GM18861 (cell line): Measurements from ENCODE around the gene KIF6.

Experiments
- ATAC-seq: cut with Tn5 transposase; IDR thresholded peaks from one replicate; pipeline ENCODE4 v1.9.1; 2021; ENCODE audit not compliant: unreplicated experiment

The KIF6 gene

GRCh38 chr6:39599973-39600372, 125.2 kb downstream of the KIF6 start:
- no peak for ATAC-seq

DNA sequence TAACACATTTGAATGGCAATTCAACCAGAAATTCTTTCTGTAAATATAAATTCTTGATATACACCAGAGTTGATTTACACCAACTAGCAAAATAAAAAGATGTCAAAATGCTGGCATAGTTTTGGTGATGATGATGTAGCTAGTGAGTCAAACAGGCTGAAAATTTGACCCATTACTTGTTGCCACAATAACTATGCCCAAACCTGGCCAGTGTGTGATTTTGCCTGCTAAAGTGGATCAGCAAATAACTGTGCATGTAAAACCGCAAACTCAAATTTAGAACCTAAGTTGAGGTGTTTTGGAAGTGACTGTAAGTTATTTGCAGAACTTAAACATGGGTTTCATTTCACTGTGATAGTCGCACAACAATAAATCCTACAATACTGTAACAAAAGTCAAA, 125.9 kb downstream of the KIF6 start:
- no peak for ATAC-seq

DNA sequence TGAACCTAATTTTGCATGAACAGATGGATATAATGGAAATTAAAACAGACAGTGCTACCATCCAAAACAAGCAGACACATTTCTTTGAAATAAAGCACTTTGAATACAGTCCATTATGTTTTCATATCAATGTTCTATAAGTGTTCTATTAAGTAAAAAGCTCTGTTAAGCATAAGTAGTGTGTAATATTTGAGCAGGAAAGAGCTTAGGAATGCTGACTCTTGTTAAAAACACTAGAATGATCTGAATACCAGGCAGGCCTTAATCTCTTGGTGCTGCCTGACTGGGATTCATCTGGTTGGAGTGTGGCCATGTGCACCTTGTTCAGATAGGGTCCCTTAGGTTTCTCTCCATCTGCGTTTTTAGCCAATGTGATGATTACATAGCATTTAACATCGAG, 130.9 kb downstream of the KIF6 start:
- ATAC-seq, result no peak

GRCh38 chr6:39593646-39594045, 131.6 kb downstream of the KIF6 start:
- no peak for ATAC-seq

- no peak for ATAC-seq
These were observed 134.3 kb downstream of the KIF6 start for GRCh38 chr6:39590871-39591393.

DNA sequence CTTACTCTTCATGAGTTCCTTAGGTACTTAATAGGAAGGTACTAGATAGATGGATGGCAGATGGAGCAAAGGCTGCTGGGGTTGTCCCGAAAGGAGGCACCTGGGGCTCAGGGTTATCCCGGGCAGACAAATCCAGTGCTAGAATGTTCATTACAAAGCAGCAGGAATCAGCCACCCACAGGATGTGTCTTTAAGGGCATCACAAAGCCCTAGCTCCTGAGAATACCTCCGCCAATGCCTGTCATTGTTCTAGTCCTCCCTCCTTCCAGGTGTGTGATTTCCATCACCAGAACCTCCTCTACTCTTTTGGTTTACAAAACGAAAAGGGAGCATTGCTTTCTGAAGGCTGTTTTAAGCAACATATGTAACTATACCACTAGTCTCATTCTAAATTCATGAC, 138.1 kb downstream of the KIF6 start:
- no peak for ATAC-seq

- ATAC-seq, result no peak
These were observed 139.6 kb downstream of the KIF6 start for GRCh38 chr6:39585641-39586040.

DNA sequence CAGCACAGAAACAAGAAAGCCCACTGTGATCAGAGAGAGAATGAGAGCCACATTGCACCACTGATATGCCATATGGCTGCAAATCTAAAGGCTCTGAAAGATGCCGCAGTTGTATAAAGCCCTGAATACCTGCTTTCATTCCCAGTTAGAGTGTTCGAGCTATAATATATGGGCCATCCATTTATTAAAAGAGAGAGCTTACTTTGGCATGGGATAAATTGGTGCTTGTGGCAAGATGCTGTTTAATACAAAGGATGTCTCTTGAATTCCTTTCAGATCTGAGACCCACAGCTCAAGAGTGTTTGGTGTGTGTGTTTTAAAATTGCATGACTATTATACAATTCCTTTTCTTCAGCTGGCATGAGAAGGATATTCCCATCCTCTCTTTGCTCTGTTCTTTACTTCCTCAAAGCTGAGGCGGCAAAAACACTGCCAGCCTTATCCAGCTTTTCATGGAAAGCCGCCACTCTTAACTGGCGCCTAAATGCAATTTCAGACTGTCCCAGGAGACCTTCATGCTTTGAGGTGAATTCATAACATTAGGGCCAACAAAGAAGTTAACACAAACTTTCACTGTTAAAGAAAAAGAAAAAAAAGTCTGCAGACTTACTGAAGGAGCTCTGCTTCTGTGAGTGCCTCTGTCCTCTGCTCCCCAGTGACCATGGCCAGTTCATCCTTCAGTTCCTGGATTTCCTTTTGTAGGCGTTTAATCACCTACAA, 147.6 kb downstream of the KIF6 start:
- ATAC-seq, result no peak

DNA sequence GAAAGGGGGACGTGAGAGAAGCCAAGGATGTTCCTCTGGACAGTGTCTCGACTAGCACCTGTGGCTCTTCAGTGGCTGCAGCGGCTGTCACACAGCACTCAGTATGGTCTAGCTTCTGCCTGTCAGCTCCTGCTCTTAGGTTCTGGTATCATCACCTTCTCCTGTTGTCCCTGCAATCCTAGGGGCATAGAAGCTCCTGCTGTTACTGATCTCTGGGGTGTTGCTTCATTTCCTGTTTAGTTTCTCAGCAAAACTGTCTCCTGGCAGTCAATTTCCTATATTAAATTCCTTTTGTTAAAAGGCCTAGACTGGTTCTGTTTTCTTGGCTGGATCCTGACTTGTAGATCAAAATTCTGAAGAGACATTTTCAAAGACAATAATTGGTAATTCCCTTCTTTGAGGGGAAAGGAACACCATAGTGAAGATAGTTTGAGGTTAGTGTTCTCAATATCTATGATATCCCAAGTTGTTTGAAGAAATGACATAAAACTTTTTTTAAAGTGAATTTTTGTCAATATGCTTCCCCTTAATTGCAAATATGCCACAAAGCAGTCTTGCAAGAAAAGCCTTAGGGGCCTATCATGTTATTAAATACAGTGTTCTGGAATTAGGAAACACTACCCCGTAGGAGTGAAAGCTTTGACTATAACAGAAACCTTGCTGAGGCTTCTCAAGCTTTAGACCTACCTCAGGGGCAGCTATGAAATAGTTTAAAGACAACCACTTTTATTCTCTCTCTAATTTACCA, 148.5 kb downstream of the KIF6 start:
- ATAC-seq, result no peak

- no peak for ATAC-seq
These were observed 150.2 kb downstream of the KIF6 start for GRCh38 chr6:39574991-39575390.

GRCh38 chr6:39573541-39573940, 151.7 kb downstream of the KIF6 start:
- no peak for ATAC-seq

DNA sequence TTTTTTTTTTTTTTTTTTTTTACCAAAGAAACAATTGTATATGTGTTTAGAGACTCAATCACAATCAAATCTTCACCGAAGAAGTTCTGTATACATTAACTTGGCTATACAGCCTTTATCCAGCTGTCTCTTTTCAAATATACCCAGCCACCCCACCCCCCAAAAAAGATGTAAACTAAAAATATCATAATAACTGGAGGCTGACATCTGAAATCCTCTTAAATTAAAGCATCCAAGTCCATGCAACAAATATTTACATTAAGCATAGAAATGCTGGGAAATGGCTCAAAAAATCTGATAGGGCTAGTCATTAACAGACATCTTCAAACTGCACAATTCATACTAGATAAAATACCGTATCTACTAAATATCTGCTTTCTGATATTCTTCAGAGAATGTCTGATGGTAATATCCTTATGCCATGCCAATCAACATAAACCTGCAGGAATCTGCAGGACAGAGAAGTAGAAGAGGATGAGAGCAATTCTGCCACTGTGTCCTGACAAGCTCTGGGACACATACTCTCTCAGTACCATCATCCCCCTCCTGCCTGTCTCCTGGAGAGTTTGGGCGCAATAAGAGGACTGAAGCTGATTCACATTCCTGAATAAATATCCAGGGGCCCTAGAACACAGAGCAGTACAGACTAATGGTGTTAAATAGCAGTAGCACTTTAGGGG, 152.4 kb downstream of the KIF6 start:
- no peak for ATAC-seq

DNA sequence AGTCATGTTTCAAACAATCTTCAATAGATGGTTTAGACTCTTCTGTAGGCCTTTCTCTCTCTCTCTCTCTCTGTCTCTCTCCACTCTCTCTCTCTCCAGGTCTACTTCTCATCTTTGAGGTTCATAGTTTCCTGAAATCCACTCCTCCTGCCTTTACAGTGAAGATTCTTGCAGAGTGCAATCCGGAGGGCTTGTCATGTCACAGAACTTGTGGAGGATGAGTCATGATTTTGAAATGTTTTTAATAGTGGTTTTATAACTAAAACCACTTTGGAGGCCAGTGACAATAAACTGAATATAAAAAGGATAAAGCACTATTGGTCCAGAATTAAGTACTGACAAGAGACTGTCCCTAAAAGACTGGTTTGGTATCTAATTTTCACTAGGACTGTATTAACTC, 156.3 kb downstream of the KIF6 start:
- no peak for ATAC-seq

DNA sequence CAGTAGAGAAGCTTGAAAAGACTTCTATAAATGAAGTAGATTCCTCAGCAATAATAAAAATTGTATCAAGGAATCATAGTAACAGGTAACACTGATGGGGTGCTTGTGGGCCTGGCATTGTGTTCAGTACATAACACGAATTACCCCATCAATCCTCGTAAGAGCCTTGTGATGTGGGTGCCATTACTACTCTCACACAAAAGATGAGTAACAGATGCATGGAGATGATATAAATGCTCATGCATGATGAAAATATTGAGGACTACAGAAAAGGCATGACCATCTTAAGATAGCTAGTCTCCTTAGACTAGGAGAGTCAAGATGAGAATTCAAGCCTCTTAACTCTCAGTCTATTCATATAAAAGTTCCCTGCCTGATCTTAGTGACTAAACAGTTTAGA, 158.1 kb downstream of the KIF6 start:
- no peak for ATAC-seq

DNA sequence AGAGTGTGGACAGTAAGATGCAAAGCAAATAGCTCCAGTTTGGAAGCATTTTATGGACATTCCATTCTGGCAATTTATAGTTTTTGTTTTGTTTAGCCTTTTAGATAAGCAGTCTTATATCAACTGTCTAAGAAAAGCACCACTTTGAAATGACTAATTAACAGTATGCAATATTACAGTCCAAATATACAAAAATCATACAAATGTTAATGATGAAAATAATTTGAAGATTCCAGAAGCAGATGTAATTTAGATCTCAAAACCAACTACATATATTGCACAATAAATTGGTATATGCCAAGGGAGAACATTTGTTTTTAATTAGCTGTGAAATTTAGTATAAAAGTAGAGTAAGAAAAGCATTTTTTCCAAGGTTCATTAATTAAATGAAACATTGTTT, 158.8 kb downstream of the KIF6 start:
- ATAC-seq, result no peak

DNA sequence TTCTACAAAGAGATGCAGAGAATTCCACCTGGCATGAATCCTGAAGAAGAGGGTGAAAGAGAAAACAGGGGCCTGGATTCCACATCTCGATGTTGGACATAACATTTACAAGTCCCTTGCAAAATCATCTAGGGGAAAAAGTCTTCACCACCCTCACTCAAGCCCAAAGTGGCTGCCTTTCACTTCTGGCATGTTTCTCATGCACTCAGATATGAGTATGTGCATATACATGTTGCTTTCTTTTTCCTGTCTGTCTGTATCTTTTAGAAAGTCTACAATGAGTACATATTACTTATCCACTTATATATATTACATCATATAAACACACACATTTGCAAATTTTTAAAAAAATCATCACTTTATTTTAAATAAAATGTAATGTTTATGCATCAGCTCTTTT, 159.3 kb downstream of the KIF6 start:
- ATAC-seq, result no peak

DNA sequence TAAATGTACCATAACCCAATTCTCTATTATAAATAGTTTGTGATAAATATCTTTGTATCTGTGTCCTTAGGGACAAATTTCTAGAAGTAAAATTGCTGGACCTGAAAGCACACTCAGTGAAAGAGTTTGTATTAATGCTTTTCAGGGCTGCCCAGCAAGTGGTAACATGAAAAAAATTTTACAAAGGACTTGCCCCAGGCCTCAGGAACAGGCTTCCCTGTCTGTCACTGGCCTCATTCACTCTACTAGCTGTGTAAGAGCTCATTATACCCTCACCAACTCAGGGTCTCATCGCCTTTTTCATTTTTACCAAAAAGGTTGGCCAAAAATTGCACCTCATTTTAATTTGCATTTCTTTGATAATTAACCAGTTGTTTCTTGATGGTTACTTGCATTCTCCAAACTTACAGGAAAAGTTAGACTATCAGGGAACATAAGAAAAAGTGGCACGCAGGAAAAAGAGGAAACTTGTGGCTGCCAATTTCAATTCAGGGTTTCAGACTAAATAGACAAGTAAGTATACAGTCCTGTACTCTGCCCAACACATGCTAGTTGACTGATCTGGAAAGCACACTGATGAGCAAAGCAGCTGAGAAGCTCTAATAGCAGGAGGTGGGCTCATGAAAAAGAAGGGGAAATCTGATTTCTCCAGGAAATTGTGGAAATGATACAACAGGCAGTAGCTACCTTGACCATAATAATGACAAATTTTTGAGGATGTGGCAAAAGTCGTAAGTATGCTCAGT, 161.5 kb downstream of the KIF6 start:
- ATAC-seq, result no peak

GRCh38 chr6:39561536-39562266, 163.5 kb downstream of the KIF6 start:
- ATAC-seq, result no peak

DNA sequence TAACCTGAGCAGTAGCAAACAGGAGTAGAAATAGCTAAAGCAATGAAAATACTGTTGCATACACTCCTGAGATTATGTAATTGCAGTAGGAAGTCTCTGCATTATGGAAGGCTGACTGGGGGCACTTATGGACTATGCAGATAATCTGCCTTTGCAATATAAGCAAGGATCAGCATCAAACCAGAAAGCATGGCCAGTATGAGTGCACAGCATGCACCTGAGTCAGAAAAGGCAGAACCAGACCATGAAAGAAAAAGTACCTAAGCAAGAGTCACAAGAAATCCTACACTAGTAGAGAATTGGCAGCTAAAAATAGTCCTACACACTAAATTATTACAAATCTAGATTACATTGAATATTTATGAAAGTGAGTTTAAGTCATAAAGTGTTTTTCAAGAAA, 164.3 kb downstream of the KIF6 start:
- no peak for ATAC-seq

- no peak for ATAC-seq
These were observed 166.5 kb downstream of the KIF6 start for GRCh38 chr6:39558591-39559190.
